Ureter (tissue), 1 donor: ENCODE measurements around the gene RAMAC. TPM values are rescaled to one million over a fixed set of nuclear protein-coding genes. Genes with fewer than 3 reads are reported as not detected.
A peak's percentile ranks its signal among the peaks of the same experiment; 100 is the strongest.
"Not testable (repeated sequence)": the region's sequence is repeated elsewhere in the genome, so short reads cannot be mapped to it uniquely, and the experiment has no call there.

Experiments
- DNase-seq: peaks from one replicate; pipeline ENCODE4 v3.0.0-alpha.2; 2020; ENCODE audit warnings: low spot score
- total RNA-seq: library from RNA; stranded (reverse); gene quantifications from one replicate; pipeline ENCODE4 v1.2.4, GENCODE V29; 2023
- donor health status: DM: yes; HTN: yes; CAD: no.

RAMAC gene
- 18.6 TPM for total RNA-seq

- peak; percentile 95 for DNase-seq
These were observed at the start of gene RAMAC for GRCh38 chr15:82985688-82986441. Gene RAMAC (plus strand): TSS chr15:82986210. CDS start chr15:82989019, 2,809 bp downstream.

- no peak for DNase-seq
These were observed 48.9 kb upstream of the RAMAC start for GRCh38 chr15:82936966-82937711.

GRCh38 chr15:82937712-82938058, 48.3 kb upstream of the RAMAC start:
- DNase-seq, result no peak

- DNase-seq, result not testable (repeated sequence)
These were observed 46.3 kb upstream of the RAMAC start for GRCh38 chr15:82939678-82940077.

GRCh38 chr15:82942691-82943090, 43.3 kb upstream of the RAMAC start:
- no peak for DNase-seq

GRCh38 chr15:82943176-82943575, 42.8 kb upstream of the RAMAC start:
- DNase-seq, result no peak

GRCh38 chr15:82944056-82944455, 42.0 kb upstream of the RAMAC start:
- no peak for DNase-seq

- DNase-seq, result no peak
These were observed 41.2 kb upstream of the RAMAC start for GRCh38 chr15:82944821-82945220.

GRCh38 chr15:82945326-82945725, 40.7 kb upstream of the RAMAC start:
- no peak for DNase-seq

- no peak for DNase-seq
These were observed 39.8 kb upstream of the RAMAC start for GRCh38 chr15:82946155-82946701.

- no peak for DNase-seq
These were observed 35.7 kb upstream of the RAMAC start for GRCh38 chr15:82950295-82950694.

- DNase-seq, result no peak
These were observed 35.2 kb upstream of the RAMAC start for GRCh38 chr15:82950746-82951370.

- no peak for DNase-seq
These were observed 34.4 kb upstream of the RAMAC start for GRCh38 chr15:82951472-82952157.

- DNase-seq, result no peak
These were observed 33.6 kb upstream of the RAMAC start, which contains the start of gene HOMER2 for GRCh38 chr15:82952158-82953081. Gene HOMER2 (minus strand): TSS chr15:82952720. CDS start chr15:82952535, 185 bp downstream.

- no peak for DNase-seq
These were observed 27.4 kb upstream of the RAMAC start for GRCh38 chr15:82958638-82959037.

GRCh38 chr15:82959423-82959822, 26.6 kb upstream of the RAMAC start:
- DNase-seq, result no peak

- no peak for DNase-seq
These were observed 25.2 kb upstream of the RAMAC start for GRCh38 chr15:82960766-82961165.

- DNase-seq, result no peak
These were observed 22.3 kb upstream of the RAMAC start for GRCh38 chr15:82963471-82964341.

- DNase-seq, result no peak
These were observed 21.1 kb upstream of the RAMAC start for GRCh38 chr15:82964890-82965289.

GRCh38 chr15:82966671-82967071, 19.3 kb upstream of the RAMAC start:
- DNase-seq, result no peak
